ENCODE measurements around the gene PER2. TPM values are rescaled to one million over a fixed set of nuclear protein-coding genes. Genes with fewer than 3 reads are reported as not detected.

The PER2 gene
- total and polyA plus RNA-seq, 2 donors (not counting 3 experiments of a cell fraction or from before 2014, with no cell fraction given): 0.86 to 3.8 TPM

DNA sequence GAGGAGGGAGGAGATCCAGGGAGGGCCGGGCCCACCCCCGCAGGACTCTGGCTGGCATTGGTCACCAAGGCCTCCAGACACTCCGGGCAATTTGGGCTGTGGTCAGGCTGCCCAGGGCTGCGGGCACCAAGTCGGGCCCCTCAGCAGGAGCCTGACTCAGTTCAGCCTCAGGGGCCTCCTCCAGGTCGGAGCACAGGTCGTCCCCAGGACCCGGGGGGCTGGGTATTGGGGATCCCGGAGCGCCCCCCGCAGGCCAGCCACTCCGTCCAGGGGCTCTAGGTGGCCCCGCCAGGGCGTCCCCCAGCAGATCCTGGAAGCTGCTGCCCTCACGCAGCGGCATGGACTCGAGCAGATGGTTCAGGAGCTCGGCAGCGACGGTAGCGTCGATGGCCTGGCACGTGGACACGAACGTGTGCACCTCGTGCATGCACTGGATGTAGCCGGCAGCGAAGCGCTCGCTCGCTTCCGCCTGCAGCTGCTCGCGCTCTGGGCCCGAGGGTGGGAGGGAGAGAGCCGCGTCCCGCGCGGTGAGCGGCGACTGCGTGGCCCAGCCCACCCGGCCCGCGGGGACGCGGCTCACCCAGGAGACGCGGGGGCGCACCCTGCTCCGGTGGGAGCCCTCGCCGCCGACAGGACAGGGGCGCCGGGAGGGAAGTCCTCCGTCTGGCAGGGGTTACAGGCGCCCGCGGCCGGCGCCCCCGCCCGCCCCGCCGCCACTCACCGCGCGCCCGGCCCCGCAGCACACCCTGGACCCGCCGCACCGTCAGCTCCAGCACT lies 49.5 kb downstream of the PER2 start:
- H3K9me1 ChIP-seq (replicated peaks; ENCODE audit: control insufficient read depth, extremely low read depth, insufficient read depth, low read length): no peaks in the 10 kb centered on the region
- H3K79me2 ChIP-seq (ENCODE audit: control insufficient read depth, insufficient read depth, low read length): no peaks in the 10 kb centered on the region
- no peak overlapping the region for H3K9ac ChIP-seq (replicated peaks; ENCODE audit: extremely low read depth, insufficient read depth, low read length)
- H4K20me1 ChIP-seq (replicated peaks; ENCODE audit: control insufficient read depth, extremely low read depth, insufficient read depth, low read length): no peaks in the 10 kb centered on the region
- H3K4me3 ChIP-seq (replicated peaks in 1 of 3; ENCODE audit: insufficient read depth in 1 of 3, low read depth in 1 of 3, low read length in 3 of 3): peak overlapping the region in 1 of 3 experiments; percentile 36
- no peaks in the 10 kb centered on the region for H3K9me3 ChIP-seq (replicated peaks; ENCODE audit: control insufficient read depth, insufficient read depth, low read length)
- peak overlapping the region; percentile 13 for H2AFZ ChIP-seq (ENCODE audit: low read depth, low read length)
- DNase-seq (ENCODE audit: low read depth, low spot score) (no peak), FAIRE-seq (no peak)
- H3K4me2 ChIP-seq (ENCODE audit: insufficient read depth, low read length): no peak overlapping the region
- ChIA-PET CTCF (interaction anchor here (1.2 to 3.2 kb wide), 4 partner anchors 17 to 25 kb away, joined by 3 to 13 read pairs (median 6); no protein-coding TSS in a partner anchor), POLR2A (no interaction called here)
- peaks cover 9 to 12% of the 10 kb centered on the region in 2 experiments for H3K27me3 ChIP-seq (ENCODE audit: control insufficient read depth in 2 of 2, insufficient read depth in 2 of 2, low read length in 2 of 2)
- peaks cover 3% of the 10 kb centered on the region for H3K4me1 ChIP-seq (ENCODE audit: control insufficient read depth, extremely low read depth, insufficient read depth, low read length)
- H3K36me3 ChIP-seq (ENCODE audit: control insufficient read depth in 2 of 2, extremely low read depth in 1 of 2, insufficient read depth in 2 of 2, low read length in 2 of 2): no peaks in the 10 kb centered on the region
- dilution Hi-C loops (cut with MboI; ENCODE audit: extremely low pct_ligation_motif_present, low sequenced_read_pairs) (no loop called here), intact Hi-C loops (cut with micrococcal nuclease) (loop anchor here (10.0 kb wide), 1 partner anchor 174 kb away; the partner anchor contains the start of gene SCLY)
- no peak for TF ChIP-seq FOS (IDR thresholded peaks at IDR 0.05; ENCODE audit: borderline replicate concordance, insufficient read depth, low read length)
- no peak for TF ChIP-seq POLR2A (IDR thresholded peaks at IDR 0.05; ENCODE audit: low read depth, low read length)
- TF ChIP-seq MYC (IDR thresholded peaks at IDR 0.05; ENCODE audit: low read depth, low read length): peak; percentile 16
- TF ChIP-seq GATA2 (IDR thresholded peaks at IDR 0.05; ENCODE audit: insufficient read depth, insufficient read length, low read depth, low read length): no peak
- no peak for TF ChIP-seq JUN (IDR thresholded peaks at IDR 0.05; ENCODE audit: borderline replicate concordance, insufficient read depth, insufficient read length, low read depth)
- TF ChIP-seq, protein P1, sequence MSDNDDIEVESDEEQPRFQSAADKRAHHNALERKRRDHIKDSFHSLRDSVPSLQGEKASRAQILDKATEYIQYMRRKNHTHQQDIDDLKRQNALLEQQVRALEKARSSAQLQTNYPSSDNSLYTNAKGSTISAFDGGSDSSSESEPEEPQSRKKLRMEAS (IDR thresholded peaks at IDR 0.05; ENCODE audit: insufficient read depth, insufficient read length): peak; percentile 91
- no peak for TF ChIP-seq POLR2AphosphoS5 (IDR thresholded peaks at IDR 0.05; ENCODE audit: insufficient read depth, low read depth, low read length)
- peak; percentile 3 for TF ChIP-seq EZH2 (IDR thresholded peaks at IDR 0.05; ENCODE audit: borderline replicate concordance, low read depth, low read length, severe bottlenecking)
- TF ChIP-seq CTCF (IDR thresholded peaks at IDR 0.05; ENCODE audit: extremely low read depth in 1 of 2, insufficient read depth in 1 of 2, low read depth in 1 of 2, low read length in 2 of 2): no peak
- no peak overlapping the region for H3K27ac ChIP-seq (ENCODE audit: insufficient read depth, low read depth, low read length)
- no TSS peak for BruUV-seq (replicated peaks)
